HEK293T (cell line): ENCODE measurements around the gene AS3MT.

Experiments used
- CTCF ChIA-PET: fragments of 350-600 bp; formaldehyde crosslinking; extraction: SDS; loops from one replicate; lab custom pipeline; 2021; ENCODE audit warnings: antibody characterized with exemption, inconsistent platforms; lab: Yijun Ruan, JAX
- POLR2A ChIA-PET: fragments of 350-600 bp; formaldehyde crosslinking; extraction: SDS; loops from one replicate; lab custom pipeline; 2020; ENCODE audit warnings: antibody characterized with exemption, inconsistent platforms; lab: Yijun Ruan, JAX
- DNase-seq: peaks from one replicate; pipeline ENCODE4 v3.0.0; 2012; ENCODE audit warnings: mixed read lengths; ENCODE audit errors: extremely low spot score
- ARNT ChIP-seq: fragments of 450-650 bp; IDR thresholded peaks from 2 replicates; pipeline ENCODE4 v1.6.1; 2017; ENCODE audit warnings: mild to moderate bottlenecking
- BHLHE40 ChIP-seq: fragments of 450-650 bp; IDR thresholded peaks from 2 replicates; pipeline ENCODE4 v1.6.1; 2016; ENCODE audit warnings: mild to moderate bottlenecking, moderate library complexity, borderline replicate concordance
- CTBP1 ChIP-seq: fragments of 450-650 bp; IDR thresholded peaks from 2 replicates; pipeline ENCODE4 v1.6.1; 2016; ENCODE audit warnings: borderline replicate concordance
- ELF4 ChIP-seq: fragments of 450-650 bp; IDR thresholded peaks from 2 replicates; pipeline ENCODE4 v1.6.1; 2017; ENCODE audit warnings: antibody characterized with exemption
- FOXA1 ChIP-seq: fragments of 450-650 bp; IDR thresholded peaks from 2 replicates; pipeline ENCODE4 v1.6.1; 2016; ENCODE audit warnings: mild to moderate bottlenecking
- FOXK2 ChIP-seq: fragments of 450-650 bp; IDR thresholded peaks from 2 replicates; pipeline ENCODE4 v1.6.1; 2016; ENCODE audit warnings: mild to moderate bottlenecking
- FOXM1 ChIP-seq: fragments of 450-650 bp; IDR thresholded peaks from 2 replicates; pipeline ENCODE4 v1.6.1; 2017; ENCODE audit warnings: mild to moderate bottlenecking, borderline replicate concordance
- HDGF ChIP-seq: fragments of 450-650 bp; IDR thresholded peaks from 2 replicates; pipeline ENCODE4 v1.6.1; 2017; ENCODE audit warnings: antibody characterized with exemption, borderline replicate concordance
- L3MBTL2 ChIP-seq: fragments of 450-650 bp; conservative IDR thresholded peaks from 2 replicates; pipeline ENCODE4 v1.6.1; 2016; ENCODE audit warnings: mild to moderate bottlenecking
- LEF1 ChIP-seq: fragments of 450-650 bp; IDR thresholded peaks from 2 replicates; pipeline ENCODE4 v1.6.1; 2017; ENCODE audit warnings: mild to moderate bottlenecking, borderline replicate concordance
- NFRKB ChIP-seq: fragments of 450-650 bp; IDR thresholded peaks from 2 replicates; pipeline ENCODE4 v1.6.1; 2016; ENCODE audit warnings: mild to moderate bottlenecking, moderate library complexity
- SP1 ChIP-seq: fragments of 450-650 bp; IDR thresholded peaks from 2 replicates; pipeline ENCODE4 v1.6.1; 2017
- SUZ12 ChIP-seq: fragments of 450-650 bp; IDR thresholded peaks from 2 replicates; pipeline ENCODE4 v1.6.1; 2016; ENCODE audit warnings: mild to moderate bottlenecking
- TARDBP ChIP-seq: fragments of 450-650 bp; IDR thresholded peaks from 2 replicates; pipeline ENCODE4 v1.6.1; 2016
- ZNF384 ChIP-seq: fragments of 450-650 bp; IDR thresholded peaks from 2 replicates; pipeline ENCODE4 v1.6.1; 2016
- TF ChIP-seq, protein P1 (sequence below): fragments of 450-650 bp; IDR thresholded peaks from 2 replicates; pipeline ENCODE4 v1.6.1; 2016

Gene AS3MT

DNA sequence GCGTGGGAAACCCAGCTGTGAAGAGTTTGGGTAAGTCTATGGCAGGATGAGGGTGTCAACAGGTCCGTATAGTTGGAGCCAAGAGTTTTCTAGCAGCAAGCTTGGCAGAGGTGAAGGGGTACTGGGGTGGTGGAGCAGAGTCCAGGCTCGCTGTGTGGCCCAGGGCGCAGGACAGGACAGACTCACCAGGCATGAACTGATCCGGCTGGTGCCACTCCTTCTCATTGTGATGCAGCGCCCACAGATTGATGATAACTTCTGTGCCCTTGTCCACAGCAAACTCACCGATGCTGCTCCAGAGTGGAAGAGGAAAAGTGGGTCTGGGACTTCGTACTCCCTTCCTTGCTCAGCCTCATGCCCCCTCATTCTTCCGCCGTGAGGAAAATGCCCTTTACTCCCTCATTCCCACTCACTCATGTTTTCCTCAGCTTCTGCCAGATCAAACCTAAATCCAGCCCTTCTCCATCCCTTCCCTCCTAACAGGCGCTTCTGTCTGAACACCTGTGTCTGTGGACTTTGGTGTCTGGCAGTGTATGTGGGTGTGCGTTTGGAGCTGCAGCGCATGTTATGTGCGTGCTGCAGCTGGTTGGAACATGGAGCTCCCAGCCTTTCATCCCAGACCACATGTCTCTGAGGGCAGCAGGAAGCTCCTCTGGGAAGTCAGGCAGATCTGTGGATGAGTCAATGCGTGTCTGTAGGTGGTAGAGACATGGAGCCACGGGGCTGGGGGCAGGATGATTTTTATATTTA, 37.8 kb upstream of the AS3MT start:
- CTCF ChIA-PET: interaction anchor here (1.1 kb wide), 1 partner anchor 70 kb away, joined by 9 read pairs; no protein-coding TSS in a partner anchor
- POLR2A ChIA-PET: interaction anchor here (1.1 kb wide), 1 partner anchor 117 kb away, joined by 3 read pairs; the partner anchor contains the start of gene ARL3
- DNase-seq: no peak
- TF ChIP-seq ARNT (no peak), FOXK2 (no peak), FOXM1 (no peak), HDGF (no peak), FOXA1 (no peak), LEF1 (no peak), TARDBP (no peak), CTBP1 (no peak)

DNA sequence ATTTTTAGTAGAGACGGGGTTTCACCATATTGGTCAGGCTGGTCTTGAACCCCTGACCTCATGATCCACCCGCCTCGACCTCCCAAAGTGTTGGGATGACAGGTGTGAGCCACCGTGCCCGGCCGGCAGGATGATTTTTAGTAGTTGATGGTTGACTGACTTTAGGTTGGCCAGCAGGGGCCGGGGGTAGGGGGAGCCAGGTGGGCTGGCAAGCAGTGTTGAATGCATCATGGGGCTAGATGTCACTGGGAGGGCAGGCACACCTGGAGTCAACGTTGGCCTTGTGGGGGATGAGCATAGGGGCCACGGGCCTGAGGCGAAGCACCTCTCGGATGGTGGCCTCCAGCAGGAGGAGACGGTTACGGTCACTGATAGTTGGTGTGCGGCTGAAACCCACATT, 37.0 kb upstream of the AS3MT start:
- POLR2A ChIA-PET: no interaction called here
- no peak for TF ChIP-seq FOXK2
- no peak for TF ChIP-seq L3MBTL2
- TF ChIP-seq, protein P1, sequence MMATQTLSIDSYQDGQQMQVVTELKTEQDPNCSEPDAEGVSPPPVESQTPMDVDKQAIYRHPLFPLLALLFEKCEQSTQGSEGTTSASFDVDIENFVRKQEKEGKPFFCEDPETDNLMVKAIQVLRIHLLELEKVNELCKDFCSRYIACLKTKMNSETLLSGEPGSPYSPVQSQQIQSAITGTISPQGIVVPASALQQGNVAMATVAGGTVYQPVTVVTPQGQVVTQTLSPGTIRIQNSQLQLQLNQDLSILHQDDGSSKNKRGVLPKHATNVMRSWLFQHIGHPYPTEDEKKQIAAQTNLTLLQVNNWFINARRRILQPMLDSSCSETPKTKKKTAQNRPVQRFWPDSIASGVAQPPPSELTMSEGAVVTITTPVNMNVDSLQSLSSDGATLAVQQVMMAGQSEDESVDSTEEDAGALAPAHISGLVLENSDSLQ: no peak
- TF ChIP-seq FOXM1: no peak
- no peak for TF ChIP-seq LEF1
- no peak for TF ChIP-seq BHLHE40
- no peak for TF ChIP-seq CTBP1
- TF ChIP-seq SP1: no peak
- TF ChIP-seq ELF4: no peak
- TF ChIP-seq ARNT: no peak
- TF ChIP-seq SUZ12: no peak
- TF ChIP-seq TARDBP: no peak
- TF ChIP-seq NFRKB: no peak
- TF ChIP-seq HDGF: no peak
- no peak for TF ChIP-seq FOXA1
- TF ChIP-seq ZNF384: no peak
- CTCF ChIA-PET: interaction anchor here (1.1 kb wide), 1 partner anchor 70 kb away, joined by 3 read pairs; no protein-coding TSS in a partner anchor
- DNase-seq: no peak

DNA sequence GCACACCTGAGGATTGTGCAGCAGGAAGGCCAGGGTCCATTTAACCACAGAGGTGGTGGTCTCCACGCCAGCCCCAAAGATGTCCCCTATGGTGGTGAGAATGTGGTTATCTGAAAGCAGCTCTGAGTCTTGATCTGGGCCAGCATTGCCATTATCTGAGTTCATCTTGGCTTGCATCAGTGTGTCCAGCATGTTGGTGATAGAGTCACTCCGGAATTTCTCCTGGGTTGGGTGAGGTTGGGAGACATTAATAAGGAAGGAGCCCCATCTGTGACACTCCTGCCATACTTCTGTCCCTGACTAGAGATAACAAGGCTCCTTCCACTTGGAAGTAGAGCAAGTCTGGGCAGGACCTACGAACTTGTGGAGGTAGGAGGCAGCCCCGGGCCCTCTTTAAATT, 36.3 kb upstream of the AS3MT start:
- no peak for TF ChIP-seq LEF1
- no peak for TF ChIP-seq TARDBP
- TF ChIP-seq ZNF384: no peak
- TF ChIP-seq, protein P1: no peak
- TF ChIP-seq ARNT: no peak
- TF ChIP-seq FOXK2: no peak
- no peak for TF ChIP-seq SP1
- TF ChIP-seq ELF4: no peak
- TF ChIP-seq SUZ12: no peak
- no peak for TF ChIP-seq BHLHE40
- POLR2A ChIA-PET: no interaction called here
- CTCF ChIA-PET: interaction anchor here (1.1 kb wide), 1 partner anchor 69 kb away, joined by 3 read pairs; no protein-coding TSS in a partner anchor
- DNase-seq: no peak

DNA sequence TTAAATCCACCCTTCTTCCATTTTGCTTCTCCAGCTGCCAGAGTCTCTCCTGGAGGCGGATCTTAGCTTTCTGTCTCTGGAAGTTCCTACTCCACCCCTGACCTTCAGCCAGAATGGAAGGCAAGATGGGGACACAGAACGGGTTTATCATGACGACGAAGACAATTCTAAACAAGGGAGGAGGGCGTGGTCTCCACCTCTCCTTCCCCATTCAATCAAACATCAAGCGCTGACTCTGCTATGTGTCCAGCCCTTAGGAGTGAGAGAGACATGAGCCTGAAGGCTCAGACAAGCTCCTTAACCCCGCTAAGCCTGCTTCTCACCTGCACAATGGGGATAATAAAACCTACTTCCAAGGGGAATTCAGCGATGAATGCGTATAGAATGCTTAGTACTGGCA, 35.1 kb upstream of the AS3MT start:
- no peak for DNase-seq
- CTCF ChIA-PET: interaction anchor here (1.5 kb wide), 1 partner anchor 81 kb away, joined by 9 read pairs; no protein-coding TSS in a partner anchor
- POLR2A ChIA-PET: no interaction called here
- no peak for TF ChIP-seq CTBP1
- no peak for TF ChIP-seq ELF4
- TF ChIP-seq L3MBTL2: no peak
- TF ChIP-seq SUZ12: no peak
- TF ChIP-seq FOXM1: no peak
- no peak for TF ChIP-seq BHLHE40
- TF ChIP-seq ZNF384: no peak
- no peak for TF ChIP-seq LEF1
- TF ChIP-seq NFRKB: no peak
- no peak for TF ChIP-seq TARDBP
- TF ChIP-seq ARNT: no peak
- TF ChIP-seq FOXK2: no peak
- TF ChIP-seq, protein P1: no peak
- TF ChIP-seq HDGF: no peak
- TF ChIP-seq SP1: no peak
- no peak for TF ChIP-seq FOXA1

DNA sequence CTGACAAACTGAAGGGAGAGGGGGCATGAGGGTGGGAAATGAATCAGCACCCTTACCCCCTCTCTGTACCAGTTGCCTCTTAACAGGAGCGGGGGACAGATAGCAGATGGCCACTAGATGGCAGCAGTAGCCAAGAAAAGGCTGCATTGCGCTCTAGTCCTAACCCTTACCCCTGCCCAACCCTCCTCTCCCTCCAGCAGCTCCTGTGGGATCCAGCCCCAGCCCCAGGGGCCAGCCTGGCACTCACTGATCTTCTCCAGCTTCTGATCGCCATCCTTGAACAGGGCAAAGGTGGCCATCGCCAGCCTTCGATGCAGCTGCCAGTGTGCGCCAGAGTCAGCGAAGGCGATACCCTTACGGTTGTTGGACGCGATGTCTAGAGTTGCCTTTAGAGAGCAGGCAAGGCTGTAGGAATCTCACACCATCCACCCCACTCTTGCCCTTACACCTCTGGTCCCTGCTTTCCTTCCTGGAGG, 34.2 kb upstream of the AS3MT start:
- peak; percentile 92 for DNase-seq
- TF ChIP-seq, protein P1: no peak
- no peak for TF ChIP-seq TARDBP
- TF ChIP-seq ELF4: no peak
- no peak for TF ChIP-seq L3MBTL2
- TF ChIP-seq CTBP1: no peak
- no peak for TF ChIP-seq FOXA1
- no peak for TF ChIP-seq FOXK2
- TF ChIP-seq SP1: no peak
- ChIA-PET POLR2A (no interaction called here), CTCF (interaction anchor here (0.5 to 1.5 kb wide), 6 partner anchors 27 to 83 kb away, joined by 3 to 9 read pairs (median 4); no protein-coding TSS in a partner anchor)
